Erythroblast (primary cell): ENCODE data around the gene CABS1.

Experiments used
- GATA1 ChIP-seq: IDR thresholded peaks from 2 replicates; pipeline ENCODE4 v1.6.1; 2011; ENCODE audit warnings: low read depth, mild to moderate bottlenecking, control low read depth, low read length, moderate library complexity
- POLR2A ChIP-seq: IDR thresholded peaks from 2 replicates; pipeline ENCODE4 v1.6.1; 2011; ENCODE audit warnings: mild to moderate bottlenecking, low read length

DNA sequence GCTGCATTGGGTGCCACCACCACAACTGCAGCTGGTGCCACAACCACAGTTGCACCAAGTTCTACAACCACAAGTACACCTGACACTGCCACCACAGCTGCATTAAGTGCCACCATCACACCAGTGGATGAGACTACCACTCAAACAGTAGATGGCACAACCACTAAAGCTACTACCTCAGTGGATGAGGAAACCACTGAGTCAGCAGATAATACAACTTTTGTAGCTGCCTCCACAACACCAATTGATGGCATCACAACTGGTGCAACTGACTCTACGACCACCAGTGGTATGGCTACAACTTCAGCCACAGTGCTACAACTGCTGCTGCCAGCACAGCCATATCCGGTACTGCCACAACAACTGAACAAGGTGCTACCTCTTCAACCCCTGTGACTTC, 35.1 kb upstream of the CABS1 start:
- TF ChIP-seq POLR2A, result no peak
- no peak for TF ChIP-seq GATA1
